Epithelial cell of esophagus (primary cell): ENCODE measurements around the gene MEGF6.
A peak's percentile ranks its signal among the peaks of the same experiment; 100 is the strongest.

ENCODE experiments used
- DNase-seq: peaks from one replicate; pipeline ENCODE4 v3.0.0; 2010; ENCODE audit warnings: low read depth
- H3K4me3 ChIP-seq: 2 replicates; pipeline ENCODE4 v1.5.1; 2011; ENCODE audit warnings: mild to moderate bottlenecking, low read length, control low read depth
- TF ChIP-seq, protein P1 (sequence below): IDR thresholded peaks from 2 replicates; pipeline ENCODE4 v1.5.1; 2011; ENCODE audit warnings: low read depth, mild to moderate bottlenecking, low read length, control low read depth, inconsistent platforms; ENCODE audit not compliant: insufficient read depth; ENCODE audit errors: missing control alignments

Gene MEGF6

GRCh38 chr1:3548156-3548893 lies 63.0 kb downstream of the MEGF6 start:
- DNase-seq: no peak
- no peak overlapping the region for H3K4me3 ChIP-seq
- TF ChIP-seq, protein P1, sequence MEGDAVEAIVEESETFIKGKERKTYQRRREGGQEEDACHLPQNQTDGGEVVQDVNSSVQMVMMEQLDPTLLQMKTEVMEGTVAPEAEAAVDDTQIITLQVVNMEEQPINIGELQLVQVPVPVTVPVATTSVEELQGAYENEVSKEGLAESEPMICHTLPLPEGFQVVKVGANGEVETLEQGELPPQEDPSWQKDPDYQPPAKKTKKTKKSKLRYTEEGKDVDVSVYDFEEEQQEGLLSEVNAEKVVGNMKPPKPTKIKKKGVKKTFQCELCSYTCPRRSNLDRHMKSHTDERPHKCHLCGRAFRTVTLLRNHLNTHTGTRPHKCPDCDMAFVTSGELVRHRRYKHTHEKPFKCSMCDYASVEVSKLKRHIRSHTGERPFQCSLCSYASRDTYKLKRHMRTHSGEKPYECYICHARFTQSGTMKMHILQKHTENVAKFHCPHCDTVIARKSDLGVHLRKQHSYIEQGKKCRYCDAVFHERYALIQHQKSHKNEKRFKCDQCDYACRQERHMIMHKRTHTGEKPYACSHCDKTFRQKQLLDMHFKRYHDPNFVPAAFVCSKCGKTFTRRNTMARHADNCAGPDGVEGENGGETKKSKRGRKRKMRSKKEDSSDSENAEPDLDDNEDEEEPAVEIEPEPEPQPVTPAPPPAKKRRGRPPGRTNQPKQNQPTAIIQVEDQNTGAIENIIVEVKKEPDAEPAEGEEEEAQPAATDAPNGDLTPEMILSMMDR: no peak

GRCh38 chr1:3547055-3548005 lies 64.0 kb downstream of the MEGF6 start:
- TF ChIP-seq, protein P1: no peak
- no peak overlapping the region for H3K4me3 ChIP-seq
- DNase-seq: peak; percentile 22

DNA sequence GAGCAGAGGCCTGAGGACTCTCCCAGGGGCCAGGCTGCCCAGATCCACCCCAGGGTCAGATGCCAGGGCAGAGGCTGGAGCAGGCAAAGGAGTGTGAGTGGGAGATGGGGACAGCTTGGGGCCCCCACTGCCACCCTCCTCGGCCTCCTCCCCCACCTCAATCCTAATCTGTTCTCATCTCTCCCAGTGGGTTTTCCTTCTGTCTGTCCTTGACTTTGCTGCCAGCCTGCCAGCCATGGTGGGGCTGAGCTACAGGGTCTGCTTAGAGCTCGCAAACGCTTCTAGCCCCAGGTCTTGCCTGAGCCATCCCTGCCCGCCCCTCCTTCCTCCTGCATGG lies 65.3 kb downstream of the MEGF6 start:
- no peak for DNase-seq
- TF ChIP-seq, protein P1: no peak
- no peak overlapping the region for H3K4me3 ChIP-seq

DNA sequence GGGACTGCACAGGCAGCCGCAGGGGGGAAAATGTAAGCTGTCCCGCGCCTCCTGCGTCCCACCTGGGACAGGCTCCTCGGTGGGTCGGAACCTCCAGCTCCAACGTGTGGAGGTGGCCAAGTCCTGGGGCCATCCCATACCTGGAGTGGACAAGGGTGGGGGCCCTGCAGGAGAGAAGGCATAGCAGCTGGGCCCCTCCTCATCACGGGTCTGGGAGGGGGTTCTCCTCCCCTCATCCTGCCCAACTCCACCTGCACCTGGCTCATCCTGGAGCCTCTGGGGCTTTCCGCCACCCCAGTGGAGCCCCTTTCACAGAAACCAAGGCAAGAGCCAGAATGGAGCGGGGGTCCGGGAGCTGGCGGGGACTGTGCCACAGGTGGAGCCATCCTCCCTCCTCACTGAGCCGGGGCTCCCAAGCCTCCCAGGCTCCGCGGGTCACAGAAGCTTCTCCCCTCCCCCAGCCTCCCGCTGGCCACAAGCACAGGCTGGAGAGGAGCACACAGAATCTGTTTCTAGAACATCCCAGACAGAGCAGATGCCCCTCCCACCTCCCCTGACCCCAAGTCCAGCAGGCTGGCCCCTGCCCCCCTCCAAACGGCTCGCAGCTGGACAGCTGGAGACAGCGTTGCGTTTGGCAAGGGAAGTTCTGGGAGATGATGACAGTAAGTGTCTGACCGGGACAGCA lies 65.8 kb downstream of the MEGF6 start:
- no peak for DNase-seq
- H3K4me3 ChIP-seq: no peak overlapping the region
- TF ChIP-seq, protein P1: no peak

- TF ChIP-seq, protein P1: no peak
- no peak overlapping the region for H3K4me3 ChIP-seq
These were observed 67.0 kb downstream of the MEGF6 start for GRCh38 chr1:3544040-3544977.

More at GRCh38 chr1:3544040-3544977, 67.0 kb downstream of the MEGF6 start:
- DNase-seq: no peak
